Midbrain (tissue), 1 donor: ENCODE results near the gene SMS.
"Not testable (repeated sequence)": the region's sequence is repeated elsewhere in the genome, so short reads cannot be mapped to it uniquely, and the experiment has no call there.

ENCODE experiments used
- DNase-seq: peaks from one replicate; lab custom pipeline; 2025; lab: John Stamatoyannopoulos, UW

SMS gene

DNA sequence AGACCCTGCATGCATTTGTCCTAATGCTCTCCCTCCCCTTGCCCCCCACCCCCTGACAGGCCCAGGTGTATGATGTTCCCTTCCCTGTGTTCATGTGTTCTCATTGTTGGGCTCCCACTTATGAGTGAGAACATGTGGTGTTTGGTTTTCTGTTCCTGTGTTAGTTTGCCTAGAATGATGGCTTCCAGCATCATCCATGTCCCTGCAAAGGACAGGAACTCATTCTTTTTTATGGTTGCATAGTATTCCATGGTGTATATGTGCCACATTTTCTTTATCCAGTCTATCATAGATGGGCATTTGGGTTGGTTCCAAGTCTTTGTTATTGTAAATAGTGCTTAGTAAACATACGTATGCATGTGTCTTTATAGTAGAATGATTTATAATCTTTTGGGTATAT lies 10.0 kb downstream of the SMS start:
- DNase-seq: not testable (repeated sequence)

DNA sequence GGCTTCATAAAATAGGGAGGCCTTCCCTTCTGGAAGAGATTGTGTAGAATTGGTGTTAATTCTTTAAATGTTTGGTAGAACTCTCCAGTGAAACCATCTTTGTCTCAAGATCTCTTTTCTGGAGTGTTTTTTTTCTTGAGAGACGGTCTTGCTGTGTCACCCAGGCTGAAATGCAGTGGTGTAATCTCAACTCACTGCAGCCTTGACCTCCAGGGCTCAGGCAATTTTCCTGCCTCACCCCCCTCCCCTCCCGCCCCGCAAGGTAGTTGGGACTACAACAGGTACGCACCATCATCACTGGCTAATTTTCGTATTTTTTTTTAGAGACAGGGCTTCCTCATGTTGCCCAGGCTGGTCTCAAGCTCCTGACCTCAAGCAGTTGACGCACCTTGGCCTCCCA lies 12.1 kb downstream of the SMS start:
- no peak for DNase-seq

DNA sequence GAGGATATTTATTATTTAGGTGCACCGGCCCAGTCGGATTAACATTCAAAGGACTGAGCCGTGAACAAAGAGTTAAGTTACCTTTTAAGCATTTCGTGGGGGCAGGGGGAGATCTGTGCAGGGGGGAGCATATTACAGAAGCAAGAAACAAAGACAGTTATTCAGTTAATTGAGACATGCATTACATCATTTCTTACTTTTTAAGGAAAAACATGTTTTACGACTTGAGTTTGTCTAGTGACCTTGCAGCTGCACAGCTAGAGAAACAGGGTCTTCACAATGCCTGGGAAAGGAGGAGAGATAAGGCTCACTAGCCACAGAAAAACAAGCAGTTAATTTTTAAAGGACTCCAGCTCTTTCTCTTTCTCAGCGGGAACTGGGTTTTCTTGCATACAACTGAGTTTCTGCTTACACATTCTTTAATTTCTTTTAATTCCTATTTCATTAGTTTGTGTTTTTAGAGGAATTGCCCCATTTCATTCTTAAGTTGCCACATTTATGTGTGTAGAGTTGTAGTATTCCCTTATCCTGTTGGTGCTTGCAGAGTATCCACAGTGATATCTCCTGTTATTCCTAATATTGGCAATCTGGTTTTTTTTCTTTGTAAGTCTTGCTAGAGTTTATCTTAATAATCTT lies 12.8 kb downstream of the SMS start:
- not testable (repeated sequence) for DNase-seq

DNA sequence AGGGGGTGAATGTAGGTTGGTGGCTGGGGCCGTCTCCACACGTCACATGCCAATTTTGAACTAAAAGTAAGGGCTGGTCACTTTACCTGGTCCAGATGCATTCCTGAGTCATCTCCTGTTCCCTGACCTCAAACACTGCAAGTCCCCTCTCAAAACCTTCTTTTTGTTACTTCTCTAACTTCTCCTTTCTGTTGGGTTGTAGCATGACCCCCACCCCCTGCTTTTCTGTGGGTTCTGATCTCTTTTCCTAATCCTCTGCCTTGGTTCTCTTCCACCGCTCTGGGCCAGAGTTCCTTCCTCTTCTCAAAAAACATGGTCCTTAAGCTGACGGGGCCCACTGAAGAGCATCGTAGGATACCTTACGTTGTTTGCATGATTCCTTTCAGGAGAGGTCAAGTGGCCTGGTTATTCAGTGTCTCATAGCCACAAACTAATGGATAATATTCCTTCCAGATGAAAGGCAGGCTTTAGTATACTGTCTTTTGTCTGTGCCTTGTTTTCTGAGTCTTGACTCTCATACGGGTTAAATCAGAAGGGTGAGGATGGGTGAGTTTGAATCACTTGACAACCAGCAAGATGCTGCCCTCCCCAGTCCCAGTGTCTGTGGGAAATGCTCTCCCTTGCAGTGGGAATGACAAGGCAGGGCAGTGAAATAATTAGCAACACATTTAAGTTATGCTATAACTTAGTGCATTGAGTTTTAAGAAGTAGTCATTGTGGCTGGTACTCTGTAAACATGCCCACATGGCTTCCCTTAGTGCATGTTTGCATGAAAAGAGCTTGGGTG lies 15.1 kb downstream of the SMS start:
- DNase-seq: no peak

- DNase-seq: no peak
Measured at GRCh38 chrX:21956783-21957182, 16.3 kb downstream of the SMS start.

DNA sequence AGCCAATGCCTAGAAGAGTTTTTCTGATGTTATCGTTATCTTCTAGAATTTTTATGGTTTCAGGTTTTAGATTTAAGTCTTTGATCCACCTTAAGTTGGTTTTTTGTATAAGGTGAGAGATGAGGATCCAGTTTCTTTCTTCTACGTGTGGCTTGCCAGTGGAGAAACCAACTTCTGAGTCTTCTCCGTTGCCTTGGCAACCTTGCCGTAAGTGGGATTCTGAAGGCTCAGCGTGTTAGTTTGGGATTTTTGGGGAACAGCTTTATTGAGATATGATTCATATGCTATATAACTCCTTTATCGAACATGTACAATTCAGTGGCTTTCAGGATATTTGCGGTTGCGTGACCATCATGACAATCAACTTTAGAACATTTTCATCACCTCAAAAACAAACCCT lies 17.7 kb downstream of the SMS start:
- DNase-seq: no peak

DNA sequence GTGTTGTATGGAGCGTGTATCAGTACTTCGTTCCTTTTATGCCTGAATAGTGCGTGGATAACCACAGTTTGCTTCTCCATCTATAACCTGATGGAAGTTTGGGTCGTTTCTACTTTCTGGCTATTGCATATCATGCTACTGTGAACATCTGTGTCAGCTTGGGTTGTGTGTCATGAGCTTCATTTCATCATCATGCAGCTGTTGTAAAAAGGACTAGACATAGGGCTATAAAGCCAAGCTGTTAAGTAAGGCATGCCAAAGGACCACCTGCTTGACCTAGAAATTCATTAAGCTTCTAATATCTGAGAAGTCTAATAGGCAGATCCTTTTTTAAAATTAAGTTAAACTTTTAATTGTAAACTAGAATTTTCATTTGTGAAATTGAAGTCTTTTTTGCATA lies 18.4 kb downstream of the SMS start:
- DNase-seq: no peak

DNA sequence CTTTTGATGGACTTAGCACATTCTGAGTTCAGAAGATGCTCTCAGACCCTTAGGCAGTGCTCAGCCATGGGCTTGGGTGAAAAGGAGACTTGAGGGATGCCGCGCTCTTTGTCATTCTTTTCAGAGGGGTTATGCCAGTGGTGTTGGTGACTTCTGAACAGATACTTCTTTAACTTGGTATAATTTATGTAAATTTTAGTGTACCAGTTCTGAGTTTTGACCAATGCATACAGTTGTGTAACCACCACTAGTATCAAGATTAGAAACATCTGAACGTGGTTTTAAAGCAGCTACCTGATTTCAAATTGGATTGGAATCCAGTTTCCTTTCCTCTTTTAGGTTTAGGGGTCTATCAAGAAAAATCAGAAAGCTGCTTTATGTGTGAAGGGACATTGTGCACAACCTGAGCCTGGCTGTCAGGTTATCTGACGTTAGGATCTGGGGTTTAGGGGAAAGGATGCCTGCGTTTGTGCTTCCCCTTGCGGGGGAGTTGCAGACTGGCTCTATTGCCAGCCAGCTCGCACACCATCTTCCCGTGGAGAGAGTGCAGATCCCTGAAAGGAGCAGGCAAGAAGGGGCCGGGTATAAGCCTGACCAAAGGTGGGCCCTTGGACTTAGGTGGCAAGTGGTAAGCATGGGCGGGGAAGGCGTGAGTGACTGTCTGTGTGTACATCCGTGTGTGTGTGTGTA lies 19.0 kb downstream of the SMS start:
- no peak for DNase-seq

GRCh38 chrX:21960569-21961541 lies 20.3 kb downstream of the SMS start:
- DNase-seq: no peak

DNA sequence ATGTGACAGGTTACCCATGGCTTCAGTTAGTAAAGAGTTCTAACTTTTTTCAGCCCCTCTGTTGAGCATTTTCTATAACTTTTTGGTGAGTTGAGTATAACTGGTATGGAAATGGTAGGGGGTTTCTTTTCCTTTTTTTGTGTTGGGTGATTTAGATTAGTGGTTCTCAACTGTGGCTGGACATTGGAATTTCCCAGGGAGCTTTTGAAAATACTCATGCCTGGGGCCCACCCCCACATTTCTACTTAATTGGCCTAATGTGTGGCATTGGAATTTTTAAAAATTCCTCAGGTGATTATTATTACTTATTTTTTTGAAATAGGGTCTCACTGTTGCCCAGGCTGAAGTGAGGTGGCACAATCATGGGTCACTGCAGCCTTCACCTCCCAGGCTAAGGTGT lies 21.9 kb downstream of the SMS start:
- DNase-seq: no peak

GRCh38 chrX:21963269-21963668 lies 22.8 kb downstream of the SMS start:
- DNase-seq: peak; percentile 22

DNA sequence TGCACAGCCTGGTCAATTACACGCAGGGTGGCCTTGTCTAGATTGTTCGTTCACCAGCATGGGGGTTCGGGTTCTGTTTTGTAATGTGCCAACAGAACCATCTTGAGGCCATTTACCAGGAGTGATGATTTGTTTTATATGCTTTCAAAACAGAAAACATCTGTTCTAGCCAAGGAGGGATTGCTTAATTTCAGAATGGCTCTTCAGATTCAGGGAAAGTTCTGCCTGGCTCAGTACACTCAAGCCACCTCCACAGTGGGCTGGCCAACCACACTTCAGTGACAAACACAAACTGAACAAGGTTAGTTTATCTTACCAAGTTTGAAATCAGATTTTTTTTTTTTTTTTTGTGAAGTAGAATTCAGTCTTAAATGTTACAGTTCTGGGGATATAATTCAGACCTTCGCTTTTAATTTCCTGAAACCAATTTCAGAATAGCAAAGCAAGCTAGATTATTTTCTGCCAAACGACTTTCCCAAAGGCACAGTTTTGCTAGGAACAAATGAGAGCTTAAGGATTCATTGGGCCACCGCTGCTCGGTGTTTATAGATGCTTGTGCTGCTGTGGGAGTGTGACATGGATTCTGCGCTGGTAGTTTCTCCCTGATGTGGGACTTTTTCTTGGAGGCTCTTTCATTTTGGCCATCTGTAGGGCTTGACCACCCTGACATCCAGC lies 23.4 kb downstream of the SMS start:
- no peak for DNase-seq

GRCh38 chrX:21966866-21967265 lies 26.4 kb downstream of the SMS start:
- no peak for DNase-seq

DNA sequence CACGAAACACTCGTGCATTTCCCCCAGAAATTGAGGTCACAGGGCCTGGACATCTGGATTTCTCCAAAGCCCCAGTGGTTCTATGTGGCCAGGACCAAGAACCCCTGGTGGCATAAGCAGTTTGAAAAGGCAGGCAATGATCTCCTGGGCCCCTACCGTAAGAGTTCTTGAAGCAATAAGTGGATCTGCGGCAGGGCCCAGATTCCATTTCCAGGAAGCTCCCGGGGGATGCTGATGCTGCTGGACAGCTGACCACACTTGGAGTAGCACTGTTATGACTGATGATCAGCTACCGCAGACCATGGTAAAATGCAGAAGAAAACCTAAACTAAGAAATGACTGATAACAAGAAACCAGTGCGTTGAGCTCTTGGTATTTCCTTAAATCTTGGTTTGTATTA lies 27.8 kb downstream of the SMS start:
- DNase-seq: no peak

DNA sequence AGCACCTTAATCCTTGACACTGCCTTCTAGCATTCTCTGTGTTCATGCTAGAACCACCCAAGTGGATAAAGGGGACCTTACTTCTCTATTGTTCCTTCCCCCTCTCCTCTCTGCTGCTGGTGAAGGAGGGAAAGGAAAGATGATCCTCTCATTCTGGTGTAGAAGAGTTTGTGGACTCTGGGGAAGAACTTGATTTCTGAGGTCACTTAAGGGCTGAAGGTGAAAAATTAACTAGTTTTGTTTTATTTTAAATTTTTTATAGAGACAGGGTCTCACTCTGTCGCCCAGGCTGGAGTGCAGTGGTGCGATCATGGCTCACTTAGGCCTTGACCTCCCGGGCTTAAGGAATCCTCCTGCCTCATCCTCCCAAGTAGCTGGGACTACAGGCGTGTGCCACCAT lies 29.8 kb downstream of the SMS start:
- no peak for DNase-seq

DNA sequence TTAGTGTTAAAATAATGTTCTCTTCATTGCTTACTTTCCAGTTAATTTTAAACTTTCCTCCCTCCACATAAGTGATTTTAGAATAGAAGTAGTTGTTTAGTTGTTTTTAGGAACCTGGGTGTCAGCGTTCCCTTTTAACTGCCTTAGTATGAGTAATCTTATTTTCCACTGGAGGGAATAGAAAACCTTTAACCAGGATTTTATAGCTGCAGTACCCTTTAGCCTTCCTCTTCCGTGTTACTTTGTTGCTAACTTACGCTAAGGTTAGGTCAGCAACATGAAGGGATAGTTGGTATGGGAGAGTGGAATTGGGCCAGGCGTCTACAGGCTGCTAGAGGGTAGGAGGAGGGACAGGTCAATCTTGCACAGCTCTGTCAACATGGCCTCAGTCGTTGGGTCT lies 31.5 kb downstream of the SMS start:
- no peak for DNase-seq

DNA sequence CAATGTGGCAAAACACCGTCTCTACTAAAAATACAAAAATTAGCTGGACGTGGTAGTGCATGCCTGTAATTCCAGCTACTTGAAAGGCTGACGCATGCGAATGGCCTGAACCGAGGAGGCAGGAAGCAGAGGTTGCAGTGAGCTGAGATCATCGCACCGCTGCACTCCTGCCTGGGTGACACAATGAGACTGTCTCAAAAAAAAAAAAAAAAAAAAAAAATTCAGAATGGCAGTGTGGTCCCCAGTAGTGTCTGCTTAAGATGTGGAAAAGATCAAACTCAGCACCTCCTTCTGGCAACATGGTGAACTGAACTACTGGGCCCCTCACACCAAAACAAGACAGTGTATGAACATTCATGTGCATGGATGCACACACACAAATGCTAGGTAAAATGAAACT lies 32.2 kb downstream of the SMS start:
- DNase-seq: no peak

- DNase-seq: no peak
Measured at GRCh38 chrX:21973321-21974010, 33.0 kb downstream of the SMS start.

DNA sequence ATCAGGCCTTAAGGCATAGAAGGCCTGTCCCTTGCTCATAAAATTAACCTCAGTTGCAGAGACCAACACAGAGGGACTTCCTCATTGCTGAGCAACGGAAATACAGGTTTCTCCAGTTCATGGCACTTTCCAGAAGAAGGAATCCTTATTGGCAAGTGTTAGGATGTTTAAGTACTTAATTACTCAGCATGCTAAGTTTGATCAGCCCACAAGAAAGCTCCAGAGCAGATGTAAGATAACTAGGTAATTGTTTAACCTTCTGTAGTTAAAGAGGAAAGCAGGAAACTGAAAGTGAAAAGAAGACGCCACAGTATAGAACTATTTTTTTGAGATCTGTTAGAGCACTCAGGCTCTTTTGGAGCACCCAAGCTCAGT lies 33.5 kb downstream of the SMS start:
- DNase-seq: no peak

DNA sequence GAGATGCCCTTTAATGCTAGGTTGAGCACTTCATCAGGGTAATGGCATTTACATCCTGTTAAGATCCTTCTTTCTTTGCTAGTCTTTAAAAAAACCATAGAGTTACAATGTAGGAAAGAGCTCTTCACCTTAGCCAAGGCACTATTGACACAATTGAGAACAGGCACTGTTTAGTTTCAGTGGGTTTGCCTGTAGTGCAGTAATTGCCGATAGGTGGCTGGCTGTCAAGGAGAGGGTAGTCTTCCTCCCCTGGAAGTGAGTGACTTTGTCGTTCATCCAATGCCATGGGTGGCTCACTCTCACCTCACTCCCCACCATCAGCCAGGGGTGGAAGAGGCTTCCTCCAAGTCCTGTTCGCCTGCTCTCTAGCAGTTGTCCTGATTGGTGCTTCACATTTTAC lies 34.7 kb downstream of the SMS start:
- no peak for DNase-seq

DNA sequence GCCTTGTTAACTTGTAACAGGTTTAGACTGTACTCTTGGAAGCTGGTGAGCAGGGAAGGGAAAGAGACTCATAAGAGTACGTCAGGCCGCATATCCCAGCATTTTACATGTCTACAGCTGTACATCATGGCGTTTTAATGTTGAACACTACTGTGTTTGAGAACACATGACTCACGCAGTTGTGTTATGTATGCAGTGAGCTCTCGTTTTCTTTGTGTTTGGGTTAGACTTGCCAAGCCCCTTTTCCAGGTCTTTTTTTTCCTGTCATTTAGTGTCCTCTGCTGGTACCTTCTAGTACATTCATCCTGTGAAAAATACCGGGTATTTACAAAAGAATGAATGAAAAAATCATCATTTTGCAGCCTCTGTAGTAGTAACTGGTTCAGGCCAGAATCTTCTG lies 35.3 kb downstream of the SMS start:
- no peak for DNase-seq
